ENCODE data around the gene AJM1.
"Not testable (repeated sequence)": the region's sequence is repeated elsewhere in the genome, so short reads cannot be mapped to it uniquely, and the experiment has no call there.

AJM1 gene

DNA sequence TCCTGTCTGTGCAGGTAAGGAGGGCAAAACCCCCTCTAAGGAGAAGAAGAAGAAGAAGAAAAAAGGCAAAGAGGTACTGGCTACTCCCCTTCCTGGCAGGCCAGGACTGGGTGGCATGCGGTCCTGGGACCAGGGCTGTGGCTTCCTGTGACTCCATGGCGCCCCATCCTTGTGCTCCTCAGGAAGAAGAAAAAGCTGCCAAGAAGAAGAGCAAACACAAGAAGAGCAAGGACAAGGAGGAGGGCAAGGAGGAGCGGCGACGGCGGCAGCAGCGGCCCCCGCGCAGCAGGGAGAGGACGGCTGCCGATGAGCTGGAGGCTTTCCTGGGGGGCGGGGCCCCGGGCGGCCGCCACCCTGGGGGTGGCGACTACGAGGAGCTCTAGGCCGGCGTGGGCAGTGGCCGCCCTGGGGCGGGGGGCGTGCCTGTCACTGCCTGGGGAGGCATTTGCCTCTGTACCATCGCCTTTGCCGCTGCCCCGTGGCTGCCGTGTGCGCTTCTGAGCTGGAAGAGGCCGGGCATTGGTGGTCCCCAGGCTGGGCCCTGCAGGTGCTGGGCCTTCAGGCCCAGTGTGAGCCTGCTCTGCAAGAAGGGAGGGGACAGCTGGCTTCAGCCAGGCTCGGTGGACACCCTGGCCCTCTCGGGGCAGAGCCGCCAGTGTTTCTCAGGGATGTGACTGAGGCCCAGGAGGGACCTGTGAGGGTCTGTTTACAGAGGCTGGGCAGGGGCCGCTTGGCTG lies 2.0 kb upstream of the AJM1 start:
- Histone ChIP-seq H3K4me1 (ENCODE audit: insufficient read depth, poor library complexity, severe bottlenecking) (no peaks in the 10 kb centered on the region), H3K9me3 (ENCODE audit: severe bottlenecking) (no peaks in the 10 kb centered on the region), H3K27me3 (ENCODE audit: insufficient read depth, poor library complexity, severe bottlenecking) (peaks cover 12% of the 10 kb centered on the region), H3K4me3 (ENCODE audit: severe bottlenecking) (no peak overlapping the region), H3K27ac (ENCODE audit: poor library complexity, severe bottlenecking) (no peak overlapping the region), H3K36me3 (ENCODE audit: low read depth) (no peaks in the 10 kb centered on the region)
- no peak for ATAC-seq (ENCODE audit: low read depth)
- TF ChIP-seq, protein P1, sequence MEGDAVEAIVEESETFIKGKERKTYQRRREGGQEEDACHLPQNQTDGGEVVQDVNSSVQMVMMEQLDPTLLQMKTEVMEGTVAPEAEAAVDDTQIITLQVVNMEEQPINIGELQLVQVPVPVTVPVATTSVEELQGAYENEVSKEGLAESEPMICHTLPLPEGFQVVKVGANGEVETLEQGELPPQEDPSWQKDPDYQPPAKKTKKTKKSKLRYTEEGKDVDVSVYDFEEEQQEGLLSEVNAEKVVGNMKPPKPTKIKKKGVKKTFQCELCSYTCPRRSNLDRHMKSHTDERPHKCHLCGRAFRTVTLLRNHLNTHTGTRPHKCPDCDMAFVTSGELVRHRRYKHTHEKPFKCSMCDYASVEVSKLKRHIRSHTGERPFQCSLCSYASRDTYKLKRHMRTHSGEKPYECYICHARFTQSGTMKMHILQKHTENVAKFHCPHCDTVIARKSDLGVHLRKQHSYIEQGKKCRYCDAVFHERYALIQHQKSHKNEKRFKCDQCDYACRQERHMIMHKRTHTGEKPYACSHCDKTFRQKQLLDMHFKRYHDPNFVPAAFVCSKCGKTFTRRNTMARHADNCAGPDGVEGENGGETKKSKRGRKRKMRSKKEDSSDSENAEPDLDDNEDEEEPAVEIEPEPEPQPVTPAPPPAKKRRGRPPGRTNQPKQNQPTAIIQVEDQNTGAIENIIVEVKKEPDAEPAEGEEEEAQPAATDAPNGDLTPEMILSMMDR (IDR thresholded peaks at IDR 0.05; ENCODE audit: poor library complexity, severe bottlenecking), result no peak
- DNase-seq (ENCODE audit: low spot score), result no peak

DNA sequence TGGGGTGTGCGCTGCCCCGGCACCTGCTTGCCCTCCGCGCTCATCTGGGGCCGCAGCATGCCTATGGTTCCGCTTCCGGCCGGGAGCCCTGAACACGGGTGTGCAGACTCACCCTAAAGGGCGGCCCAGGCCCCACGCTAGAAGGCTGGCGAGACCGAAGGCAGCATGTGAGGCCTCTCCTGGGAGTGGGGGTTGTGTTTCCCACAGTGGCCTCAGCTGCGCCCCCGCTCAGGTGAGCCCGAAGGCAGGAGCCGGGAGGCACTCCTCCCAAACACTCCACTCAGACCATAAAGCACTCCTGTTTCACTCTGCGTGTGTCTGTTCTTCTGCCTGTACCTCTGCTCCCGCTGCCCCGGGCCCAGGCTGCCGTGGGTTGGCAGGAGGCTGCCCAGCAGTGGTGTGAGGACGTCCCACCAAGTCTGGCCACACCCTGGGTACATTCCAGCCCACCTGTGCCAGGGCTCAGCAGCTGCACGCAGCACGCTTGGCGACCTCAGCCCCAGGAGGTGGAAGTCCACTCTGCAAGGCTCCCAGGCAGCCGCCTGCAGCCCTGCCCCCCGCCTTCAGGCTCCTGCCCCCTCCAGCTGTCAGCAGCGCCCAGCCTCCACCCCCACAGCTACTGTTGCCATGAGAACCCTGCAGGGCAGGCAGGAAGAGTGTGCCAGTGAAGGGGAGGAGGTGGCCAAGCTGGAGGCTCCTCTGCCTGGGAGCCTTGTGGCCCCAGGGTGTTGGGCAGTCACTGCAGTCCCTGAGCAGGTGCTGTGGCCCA lies 1.2 kb upstream of the AJM1 start:
- no peaks in the 10 kb centered on the region for H3K4me1 ChIP-seq (ENCODE audit: insufficient read depth, poor library complexity, severe bottlenecking)
- TF ChIP-seq, protein P1 (IDR thresholded peaks at IDR 0.05; ENCODE audit: poor library complexity, severe bottlenecking), result no peak
- no peaks in the 10 kb centered on the region for H3K9me3 ChIP-seq (ENCODE audit: severe bottlenecking)
- H3K36me3 ChIP-seq (ENCODE audit: low read depth), result no peaks in the 10 kb centered on the region
- H3K27me3 ChIP-seq (ENCODE audit: insufficient read depth, poor library complexity, severe bottlenecking), result peaks cover 18% of the 10 kb centered on the region
- peak; percentile 22 for ATAC-seq (ENCODE audit: low read depth)
- no peak for DNase-seq (ENCODE audit: low spot score)
- no peak overlapping the region for H3K27ac ChIP-seq (ENCODE audit: poor library complexity, severe bottlenecking)
- H3K4me3 ChIP-seq (ENCODE audit: severe bottlenecking), result no peak overlapping the region

DNA sequence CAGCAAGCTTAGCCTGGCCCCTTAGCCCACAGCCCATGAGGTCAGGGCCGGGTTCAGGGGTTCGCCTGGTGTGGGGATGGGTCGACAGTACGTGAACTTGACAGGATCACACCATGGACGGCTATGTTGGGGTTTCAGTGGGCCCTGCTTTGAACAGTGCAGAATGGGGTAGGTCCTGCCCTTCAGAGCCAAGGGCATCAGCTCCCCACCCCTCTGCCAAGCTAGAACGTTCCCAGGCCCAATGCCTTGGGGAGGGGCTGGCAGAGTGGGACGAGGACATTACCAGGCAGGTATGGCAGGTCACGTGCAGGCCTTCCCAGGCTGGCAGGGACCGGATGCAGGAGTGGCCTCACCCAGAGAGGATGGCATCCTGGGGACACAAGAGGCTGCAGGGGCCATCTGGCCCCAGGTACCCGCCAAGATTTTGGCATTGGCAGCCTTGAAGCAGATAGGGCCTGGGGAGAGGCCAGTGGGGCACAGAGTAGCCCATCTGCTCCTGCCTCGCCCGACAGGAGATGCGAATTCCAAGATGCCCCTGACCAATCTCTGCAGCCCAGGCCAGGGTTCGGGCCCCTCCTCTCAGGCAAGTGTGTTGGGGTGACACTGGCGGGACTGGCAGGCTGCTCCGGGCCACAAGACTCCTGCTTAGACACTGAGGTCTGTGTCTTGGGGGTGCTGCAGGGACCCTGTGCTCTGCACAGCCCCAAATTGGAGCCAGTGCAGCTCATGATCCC lies 465 bp upstream of the AJM1 start:
- not testable (repeated sequence) for ATAC-seq (ENCODE audit: low read depth); H3K36me3 ChIP-seq (ENCODE audit: low read depth)

DNA sequence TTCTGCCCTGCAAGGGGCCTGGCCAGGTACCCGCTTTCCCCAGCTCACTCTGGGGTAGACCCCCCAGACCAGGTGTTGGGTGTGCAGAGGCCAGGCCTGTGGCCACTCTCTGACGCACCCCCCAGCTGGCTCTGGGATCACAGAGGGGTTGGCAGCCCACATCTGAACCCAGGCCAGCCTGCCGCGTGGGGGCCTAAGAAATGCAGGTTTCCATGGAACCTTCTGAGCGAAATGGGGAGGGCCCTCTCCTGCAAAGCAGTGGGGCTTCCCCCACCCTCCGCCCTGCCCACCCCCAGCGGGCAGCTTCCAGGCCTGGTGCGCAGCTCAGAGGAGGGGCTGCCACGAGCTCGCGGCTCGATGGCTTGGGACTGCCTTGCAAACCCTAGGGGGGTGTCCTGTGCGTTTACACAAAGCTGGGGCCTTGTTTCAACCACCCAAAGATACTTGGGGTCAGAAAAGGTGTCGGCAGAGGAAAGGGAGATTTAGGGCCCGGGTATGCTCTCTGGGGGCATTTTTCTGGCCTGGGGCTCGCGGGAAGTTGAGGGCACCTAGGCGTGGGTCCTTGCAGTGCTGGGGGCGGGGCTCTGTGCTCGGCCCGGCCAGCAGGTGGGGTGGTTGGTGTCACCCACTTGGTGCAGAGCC lies 1.0 kb downstream of the AJM1 start:
- H3K4me1 ChIP-seq (ENCODE audit: insufficient read depth, poor library complexity, severe bottlenecking); H3K27ac ChIP-seq (ENCODE audit: poor library complexity, severe bottlenecking); H3K36me3 ChIP-seq (ENCODE audit: low read depth); H3K4me3 ChIP-seq (ENCODE audit: severe bottlenecking); ATAC-seq (ENCODE audit: low read depth); H3K9me3 ChIP-seq (ENCODE audit: severe bottlenecking); DNase-seq (ENCODE audit: low spot score): not testable (repeated sequence)
- peaks cover 22% of the 10 kb centered on the region for H3K27me3 ChIP-seq (ENCODE audit: insufficient read depth, poor library complexity, severe bottlenecking)

More for the DNA sequence above, 465 bp upstream of the AJM1 start:
- peaks cover 22% of the 10 kb centered on the region for H3K27me3 ChIP-seq (ENCODE audit: insufficient read depth, poor library complexity, severe bottlenecking)
- H3K4me1 ChIP-seq (ENCODE audit: insufficient read depth, poor library complexity, severe bottlenecking); DNase-seq (ENCODE audit: low spot score); H3K9me3 ChIP-seq (ENCODE audit: severe bottlenecking); H3K27ac ChIP-seq (ENCODE audit: poor library complexity, severe bottlenecking); H3K4me3 ChIP-seq (ENCODE audit: severe bottlenecking): not testable (repeated sequence)

DNA sequence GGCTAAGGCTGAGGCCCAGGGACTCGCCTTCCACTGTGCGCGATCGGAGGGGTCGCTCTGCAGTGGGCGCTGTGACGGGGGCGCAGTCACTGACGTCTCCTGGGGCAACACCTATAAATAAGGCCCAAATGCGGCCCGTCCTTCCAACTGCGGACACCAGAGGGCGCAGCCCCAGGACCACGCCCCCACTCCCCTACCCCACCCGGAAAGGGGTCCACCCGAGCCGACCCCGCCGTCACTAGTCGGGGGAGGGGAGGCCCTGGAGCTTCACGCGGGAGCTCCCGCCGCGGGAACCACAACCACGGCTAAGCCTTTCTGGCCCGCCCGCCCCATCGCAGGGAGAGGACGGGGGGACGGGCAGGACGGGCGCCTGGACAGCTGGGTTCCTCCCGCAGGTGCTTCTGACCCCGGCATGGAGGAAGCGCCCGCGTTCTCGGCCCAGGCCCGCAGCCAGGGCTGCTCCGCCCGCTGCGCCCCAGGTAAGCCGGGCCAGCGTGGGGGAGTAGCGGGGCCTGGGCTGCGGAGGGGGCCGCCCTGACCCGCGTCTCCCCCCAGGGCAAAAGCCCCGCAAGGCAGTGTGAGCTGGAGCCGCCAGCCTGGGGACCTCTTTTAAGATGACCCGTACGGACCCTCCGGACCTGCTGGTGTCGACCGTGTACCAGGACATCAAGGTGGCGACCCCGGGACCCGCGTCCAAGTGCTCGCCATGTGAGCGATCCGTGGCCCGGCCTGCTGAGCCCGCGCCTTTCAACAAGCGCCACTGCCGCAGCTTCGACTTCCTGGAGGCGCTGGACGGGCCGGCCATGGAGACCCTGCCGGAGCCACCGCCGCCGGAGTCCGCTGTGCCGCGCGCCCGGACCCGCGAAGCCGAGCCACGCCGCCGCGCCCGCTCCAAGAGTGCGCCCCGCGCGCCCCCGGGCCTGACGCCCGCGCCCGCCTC lies 1.8 kb downstream of the AJM1 start:
- not testable (repeated sequence) for H3K27ac ChIP-seq (ENCODE audit: poor library complexity, severe bottlenecking); H3K4me3 ChIP-seq (ENCODE audit: severe bottlenecking); H3K36me3 ChIP-seq (ENCODE audit: low read depth); ATAC-seq (ENCODE audit: low read depth); H3K4me1 ChIP-seq (ENCODE audit: insufficient read depth, poor library complexity, severe bottlenecking); H3K9me3 ChIP-seq (ENCODE audit: severe bottlenecking); DNase-seq (ENCODE audit: low spot score)
- H3K27me3 ChIP-seq (ENCODE audit: insufficient read depth, poor library complexity, severe bottlenecking), result peaks cover 22% of the 10 kb centered on the region
- TF ChIP-seq, protein P1 (IDR thresholded peaks at IDR 0.05; ENCODE audit: poor library complexity, severe bottlenecking), result peak; percentile 69
